T follicular helper cell (primary cell): ENCODE results near the gene CSNK1E.

Source experiments
- DNase-seq: peaks from one replicate; pipeline ENCODE4 v3.0.0-alpha.2; 2020; ENCODE audit warnings: low read depth

Gene CSNK1E

DNA sequence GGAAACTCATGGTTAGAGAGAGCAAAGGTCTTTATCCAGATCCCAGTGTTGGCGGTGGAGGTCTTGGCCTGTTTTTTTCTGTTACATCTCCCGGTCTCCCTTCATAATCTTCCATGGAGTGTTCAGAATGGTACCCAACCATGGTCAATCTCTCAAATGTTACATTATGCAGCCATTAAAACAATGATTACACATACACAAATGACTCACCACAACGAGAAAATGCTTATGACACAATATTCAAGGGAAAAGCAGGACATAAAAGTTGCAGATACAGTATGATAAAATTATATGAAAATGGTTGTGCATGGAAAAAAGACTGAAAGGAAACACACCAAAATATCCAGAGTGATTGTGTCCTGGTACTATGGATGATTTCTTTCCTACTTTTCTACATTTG lies 17.8 kb upstream of the CSNK1E start:
- no peak for DNase-seq

- DNase-seq: no peak
Measured at GRCh38 chr22:38327805-38328204, 10.6 kb upstream of the CSNK1E start.

GRCh38 chr22:38327396-38327795 lies 10.2 kb upstream of the CSNK1E start:
- no peak for DNase-seq

DNA sequence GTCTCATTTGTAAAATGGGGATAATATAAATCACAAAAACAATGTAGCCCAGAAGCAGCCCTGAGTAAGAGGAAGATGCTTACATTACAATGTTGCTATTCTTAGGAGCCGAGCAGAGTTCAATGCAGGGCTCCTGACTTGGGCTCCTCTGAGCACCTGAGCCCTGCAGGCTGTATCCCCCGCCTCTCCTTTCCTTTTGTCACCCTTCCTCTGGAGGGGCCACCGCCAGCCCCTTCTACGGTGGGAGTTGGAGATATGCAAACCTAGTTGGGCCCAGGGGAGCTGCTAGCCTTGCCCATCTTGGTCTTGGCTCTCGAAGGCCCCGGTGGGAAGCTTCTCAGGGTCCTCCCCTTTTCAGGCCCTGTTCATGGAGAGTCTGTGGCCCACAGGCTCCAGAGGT lies 8.4 kb upstream of the CSNK1E start:
- DNase-seq: no peak

DNA sequence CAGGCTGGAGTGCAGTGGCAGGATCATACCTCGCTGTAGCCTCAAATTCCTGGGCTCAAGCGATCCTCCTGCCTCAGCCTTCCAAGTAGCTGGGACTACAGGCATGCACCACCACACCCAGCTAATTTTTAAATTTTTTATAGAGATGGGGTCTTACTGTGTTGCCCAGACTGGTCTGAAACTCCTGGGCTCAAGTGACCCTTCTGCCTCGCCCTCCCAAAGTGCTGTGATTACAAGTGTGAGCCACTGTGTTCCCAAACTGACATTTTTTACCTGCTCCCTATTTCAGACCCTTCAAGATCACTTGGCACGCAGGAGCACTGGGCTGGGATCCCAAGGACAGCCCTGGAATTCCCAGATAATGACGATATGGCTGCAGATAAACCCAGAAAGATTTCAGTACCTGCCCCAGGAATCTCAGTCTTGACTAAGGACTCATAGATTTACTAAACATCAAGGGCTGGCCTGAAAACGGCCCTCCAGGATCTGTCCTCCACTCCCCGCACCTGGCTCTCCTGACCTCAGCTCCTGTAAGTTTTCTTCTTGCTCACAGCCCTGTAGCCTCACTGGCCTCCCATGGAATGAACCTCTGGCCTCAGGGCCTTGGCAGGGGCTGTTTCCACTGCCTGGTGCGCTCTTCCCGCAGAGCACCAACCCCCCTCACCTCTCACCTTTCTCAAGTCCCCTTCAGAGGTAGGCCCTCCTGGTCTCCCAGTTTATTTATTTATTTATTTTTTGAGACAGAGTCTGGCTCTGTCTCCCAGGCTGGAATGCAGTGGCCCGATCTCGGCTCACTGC lies 3.6 kb upstream of the CSNK1E start:
- DNase-seq: no peak

GRCh38 chr22:38318792-38319773 lies 1.9 kb upstream of the CSNK1E start:
- no peak for DNase-seq

- DNase-seq: no peak
Measured at GRCh38 chr22:38317995-38318715, 922 bp upstream of the CSNK1E start.

DNA sequence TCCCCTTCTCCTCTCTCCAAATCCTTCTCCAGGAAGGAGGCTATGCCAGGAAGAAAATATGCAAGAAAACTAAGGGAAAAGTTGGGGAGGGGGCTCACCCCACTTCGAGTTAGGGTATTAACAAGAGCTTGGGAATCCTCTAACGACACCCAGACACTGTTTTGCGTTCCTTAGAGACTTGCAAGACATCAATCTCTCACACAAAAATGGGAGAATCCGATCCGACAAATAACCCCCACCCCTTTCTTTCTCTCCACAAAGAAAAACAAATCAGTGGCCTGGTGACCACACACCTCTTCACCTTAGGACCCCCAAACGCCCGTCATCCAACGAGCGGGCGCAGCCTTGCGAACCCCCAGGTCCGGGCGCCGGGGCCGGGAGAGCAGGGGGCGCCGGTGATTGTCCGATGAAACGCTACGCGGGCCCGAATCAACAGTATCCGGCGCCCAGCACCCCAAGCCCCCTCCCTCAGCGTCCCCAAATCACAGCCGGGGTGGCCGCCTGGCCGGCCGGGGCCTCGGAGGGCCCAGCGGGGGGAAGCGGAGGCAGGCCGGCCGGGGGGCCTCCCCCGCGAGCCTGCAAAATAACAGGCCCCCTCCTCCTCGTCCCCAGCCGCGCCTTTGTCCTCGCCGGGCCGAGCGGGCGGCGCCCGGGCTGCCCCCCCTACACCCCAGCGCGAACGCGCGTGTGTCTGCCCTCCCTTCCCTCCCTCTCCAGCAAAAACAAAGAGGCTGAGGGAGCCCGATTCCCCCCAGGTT lies 690 bp downstream of the CSNK1E start:
- peak; percentile 47 for DNase-seq

- no peak for DNase-seq
Measured at GRCh38 chr22:38315823-38316363, 1.3 kb downstream of the CSNK1E start.

DNA sequence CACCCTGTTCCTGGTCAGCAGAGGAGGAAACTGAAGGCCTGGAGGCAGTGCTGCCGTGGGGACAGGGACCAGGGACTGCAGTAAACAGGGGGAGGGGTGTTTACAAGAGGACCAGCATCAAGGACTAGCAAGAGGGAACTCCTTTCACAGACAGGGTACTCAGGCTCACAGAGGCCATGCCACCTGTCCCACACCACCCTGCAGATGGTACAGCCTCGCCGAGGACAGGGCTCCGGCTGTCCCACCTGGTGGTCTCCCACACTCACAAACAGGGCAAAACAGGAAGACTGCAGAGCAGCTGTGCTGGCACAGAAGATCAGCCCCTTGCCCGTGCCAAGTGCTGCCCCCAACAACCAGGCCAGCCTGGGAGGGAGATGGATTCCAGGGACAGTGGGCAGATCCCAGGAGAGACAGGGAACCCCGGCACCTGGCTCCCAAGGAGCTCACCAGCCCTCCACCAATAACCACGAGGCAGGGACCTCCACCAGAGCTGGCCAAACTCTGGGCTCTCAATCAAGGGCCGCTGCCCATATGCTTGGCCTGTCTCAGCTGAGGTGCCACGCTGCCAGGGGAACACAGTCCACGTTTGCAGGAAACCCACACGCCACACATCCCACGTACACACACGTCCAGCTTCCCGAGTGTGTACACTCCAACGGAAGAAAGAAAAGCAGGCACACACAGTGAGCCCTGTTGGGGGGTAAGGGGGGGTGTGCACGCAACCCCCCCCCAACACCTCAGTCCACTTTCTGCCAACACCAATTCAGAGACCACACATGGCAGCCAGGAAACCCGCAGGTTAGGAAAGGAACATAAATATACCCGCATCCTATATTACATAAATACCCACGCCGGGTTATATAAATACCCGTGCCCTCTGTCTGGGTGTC lies 2.1 kb downstream of the CSNK1E start:
- no peak for DNase-seq

- no peak for DNase-seq
Measured at GRCh38 chr22:38314051-38314932, 2.9 kb downstream of the CSNK1E start.

DNA sequence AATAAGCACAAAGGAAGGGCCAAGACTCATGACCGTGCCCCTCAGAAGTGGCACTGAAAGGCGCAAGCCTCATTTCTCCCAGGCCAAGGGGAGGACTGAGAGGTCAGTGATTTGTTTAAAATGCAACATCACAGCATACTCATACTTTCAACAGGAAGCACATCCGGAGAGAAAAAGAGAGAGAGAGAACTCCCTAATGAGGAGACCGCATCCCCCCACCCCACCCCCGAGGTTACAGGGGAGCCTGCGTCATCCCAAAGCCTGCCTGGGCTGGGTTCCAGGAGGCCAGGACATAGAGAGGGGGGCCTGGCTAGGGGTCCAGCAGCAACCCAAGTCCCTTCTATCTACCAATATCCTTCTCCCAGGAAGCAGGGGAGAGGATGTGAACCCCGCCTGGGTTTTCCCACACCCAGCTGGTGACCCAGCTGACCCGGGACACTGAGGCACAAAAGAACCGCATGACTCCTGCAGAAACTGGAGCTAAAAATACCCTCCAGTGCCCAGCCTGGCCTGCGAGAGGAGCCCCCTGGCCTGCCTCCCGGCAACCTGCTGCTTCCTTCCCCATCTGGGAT lies 3.8 kb downstream of the CSNK1E start:
- no peak for DNase-seq

DNA sequence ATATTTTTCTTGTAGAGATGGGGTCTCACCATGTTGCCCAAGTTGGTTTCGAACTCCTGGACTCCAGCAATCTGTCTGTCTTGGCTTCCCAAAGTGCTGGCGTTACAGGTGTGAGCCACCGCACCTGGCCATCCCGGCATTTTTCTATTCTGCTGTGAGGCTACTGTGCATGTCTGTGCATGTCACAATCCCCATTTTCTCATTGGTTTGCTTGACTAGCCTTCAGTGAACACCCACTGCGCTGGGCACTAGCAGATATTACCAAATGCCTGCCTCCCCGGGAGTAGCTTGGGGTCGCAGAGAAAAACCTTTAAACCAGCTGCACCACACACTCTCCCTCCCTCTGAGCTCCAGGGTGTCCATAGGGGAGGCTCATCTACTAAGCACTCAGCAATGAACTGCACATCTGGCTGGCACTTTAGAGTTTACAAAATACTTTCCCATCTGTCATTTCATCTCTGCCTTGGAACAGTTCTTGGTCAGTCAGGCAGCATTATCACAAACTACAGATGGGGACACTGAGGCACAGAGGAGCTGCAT lies 4.9 kb downstream of the CSNK1E start:
- DNase-seq: no peak

DNA sequence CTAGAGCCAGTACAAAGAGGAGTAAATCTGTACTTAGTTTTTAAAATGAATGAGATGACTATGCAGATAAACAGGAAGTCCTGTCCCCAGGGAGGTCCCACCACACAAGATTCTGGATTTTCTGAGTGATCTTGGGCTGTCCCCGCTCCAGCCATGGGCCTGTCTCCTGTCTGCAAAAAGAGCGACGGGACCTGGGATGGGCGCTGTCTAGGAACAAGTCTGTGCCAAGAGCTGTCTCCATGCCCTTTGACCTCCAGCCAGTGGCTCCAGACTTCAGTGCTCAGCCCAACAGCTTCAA lies 6.0 kb downstream of the CSNK1E start:
- no peak for DNase-seq

- DNase-seq: no peak
Measured at GRCh38 chr22:38310518-38311322, 6.5 kb downstream of the CSNK1E start.

- DNase-seq: no peak
Measured at GRCh38 chr22:38309614-38310517, 7.4 kb downstream of the CSNK1E start.
